T-helper 1 cell treated with Interleukin-12 subunit alpha and Interleukin-12 subunit beta and Interleukin-4 antibody, amounts not matched to agents 30 μg/mL and 1 μg/mL, for 36 hours (primary cell): ENCODE data around the gene UAP1.

Experiments
- H3K27ac Mint-ChIP-seq: one replicate; pipeline ENCODE4 v1.8.0; 2021; ENCODE audit warnings: mild to moderate bottlenecking, mixed read lengths
- H3K27me3 Mint-ChIP-seq: one replicate; pipeline ENCODE4 v1.8.0; 2021; ENCODE audit warnings: low read depth, mixed read lengths
- H3K36me3 Mint-ChIP-seq: one replicate; pipeline ENCODE4 v1.8.0; 2021; ENCODE audit warnings: low read depth, mixed read lengths
- H3K4me1 Mint-ChIP-seq: one replicate; pipeline ENCODE4 v1.8.0; 2021; ENCODE audit warnings: low read depth, mixed read lengths
- H3K4me3 Mint-ChIP-seq: one replicate; pipeline ENCODE4 v1.8.0; 2021; ENCODE audit warnings: mild to moderate bottlenecking, moderate library complexity, mixed read lengths
- H3K9me3 Mint-ChIP-seq: one replicate; pipeline ENCODE4 v1.8.0; 2021; ENCODE audit warnings: mixed read lengths

UAP1 gene

GRCh38 chr1:162617513-162617912 is 56.0 kb downstream of the UAP1 start:
- Mint-ChIP-seq H3K27ac (no peak overlapping the region), H3K36me3 (peaks cover 2% of the 10 kb centered on the region), H3K9me3 (peaks cover 19% of the 10 kb centered on the region), H3K27me3 (peaks cover 4% of the 10 kb centered on the region), H3K4me3 (no peak overlapping the region), H3K4me1 (no peaks in the 10 kb centered on the region)

GRCh38 chr1:162619076-162619475 is 57.6 kb downstream of the UAP1 start:
- no peaks in the 10 kb centered on the region for H3K4me1 Mint-ChIP-seq
- H3K4me3 Mint-ChIP-seq: no peak overlapping the region
- no peak overlapping the region for H3K27ac Mint-ChIP-seq
- peaks cover 2% of the 10 kb centered on the region for H3K36me3 Mint-ChIP-seq
- H3K9me3 Mint-ChIP-seq: peaks cover 19% of the 10 kb centered on the region
- peaks cover 4% of the 10 kb centered on the region for H3K27me3 Mint-ChIP-seq

GRCh38 chr1:162621256-162621655 is 59.7 kb downstream of the UAP1 start:
- Mint-ChIP-seq H3K27me3 (no peaks in the 10 kb centered on the region), H3K4me1 (no peaks in the 10 kb centered on the region), H3K36me3 (no peaks in the 10 kb centered on the region), H3K27ac (no peak overlapping the region), H3K4me3 (no peak overlapping the region), H3K9me3 (peaks cover 15% of the 10 kb centered on the region)

- no peak overlapping the region for H3K4me3 Mint-ChIP-seq
- H3K36me3 Mint-ChIP-seq: no peaks in the 10 kb centered on the region
- H3K9me3 Mint-ChIP-seq: no peaks in the 10 kb centered on the region
Measured at GRCh38 chr1:162625679-162626078, 64.2 kb downstream of the UAP1 start.

GRCh38 chr1:162626094-162626493 is 64.6 kb downstream of the UAP1 start:
- Mint-ChIP-seq H3K9me3 (no peaks in the 10 kb centered on the region), H3K4me1 (peaks cover 4% of the 10 kb centered on the region), H3K4me3 (no peak overlapping the region), H3K27ac (no peak overlapping the region), H3K36me3 (no peaks in the 10 kb centered on the region), H3K27me3 (peaks cover 14% of the 10 kb centered on the region)

More at GRCh38 chr1:162625679-162626078, 64.2 kb downstream of the UAP1 start:
- Mint-ChIP-seq H3K4me1 (peaks cover 4% of the 10 kb centered on the region), H3K27ac (no peak overlapping the region), H3K27me3 (peaks cover 10% of the 10 kb centered on the region)

GRCh38 chr1:162626761-162627160 is 65.2 kb downstream of the UAP1 start:
- H3K4me1 Mint-ChIP-seq: peaks cover 4% of the 10 kb centered on the region
- H3K9me3 Mint-ChIP-seq: no peaks in the 10 kb centered on the region
- H3K4me3 Mint-ChIP-seq: no peak overlapping the region
- H3K27ac Mint-ChIP-seq: no peak overlapping the region
- peaks cover 19% of the 10 kb centered on the region for H3K27me3 Mint-ChIP-seq
- H3K36me3 Mint-ChIP-seq: no peaks in the 10 kb centered on the region

GRCh38 chr1:162627662-162628296 is 66.3 kb downstream of the UAP1 start:
- peaks cover 19% of the 10 kb centered on the region for H3K27me3 Mint-ChIP-seq
- no peaks in the 10 kb centered on the region for H3K36me3 Mint-ChIP-seq

GRCh38 chr1:162629077-162629627 is 67.6 kb downstream of the UAP1 start:
- Mint-ChIP-seq H3K9me3 (no peaks in the 10 kb centered on the region), H3K4me3 (no peak overlapping the region)

More at GRCh38 chr1:162627662-162628296, 66.3 kb downstream of the UAP1 start:
- H3K4me1 Mint-ChIP-seq: peaks cover 4% of the 10 kb centered on the region
- H3K27ac Mint-ChIP-seq: no peak overlapping the region
- no peak overlapping the region for H3K4me3 Mint-ChIP-seq
- H3K9me3 Mint-ChIP-seq: no peaks in the 10 kb centered on the region

GRCh38 chr1:162629651-162630050 is 68.1 kb downstream of the UAP1 start:
- Mint-ChIP-seq H3K36me3 (no peaks in the 10 kb centered on the region), H3K9me3 (no peaks in the 10 kb centered on the region), H3K27me3 (peaks cover 19% of the 10 kb centered on the region), H3K27ac (no peak overlapping the region), H3K4me1 (peaks cover 5% of the 10 kb centered on the region), H3K4me3 (no peak overlapping the region)

More at GRCh38 chr1:162629077-162629627, 67.6 kb downstream of the UAP1 start:
- H3K27me3 Mint-ChIP-seq: peaks cover 19% of the 10 kb centered on the region
- H3K4me1 Mint-ChIP-seq: peaks cover 5% of the 10 kb centered on the region
- no peak overlapping the region for H3K27ac Mint-ChIP-seq
- H3K36me3 Mint-ChIP-seq: no peaks in the 10 kb centered on the region

GRCh38 chr1:162631546-162632191 is 70.1 kb downstream of the UAP1 start:
- Mint-ChIP-seq H3K27ac (no peak overlapping the region), H3K9me3 (no peaks in the 10 kb centered on the region), H3K4me3 (no peak overlapping the region), H3K36me3 (no peaks in the 10 kb centered on the region), H3K4me1 (peaks cover 5% of the 10 kb centered on the region), H3K27me3 (peaks cover 23% of the 10 kb centered on the region)

GRCh38 chr1:162632217-162632666 is 70.7 kb downstream of the UAP1 start, which contains the start of gene DDR2:
Gene DDR2 (plus strand): TSS chr1:162632464. CDS start chr1:162719064, 86,600 bp downstream.
- Mint-ChIP-seq H3K4me1 (peaks cover 2% of the 10 kb centered on the region), H3K9me3 (no peaks in the 10 kb centered on the region), H3K4me3 (no peak within 1 kb of the TSS), H3K27ac (no peak within 1 kb of the TSS), H3K27me3 (peaks cover 24% of the 10 kb centered on the region), H3K36me3 (no peaks in the 10 kb centered on the region)

- Mint-ChIP-seq H3K27ac (no peak overlapping the region), H3K36me3 (no peaks in the 10 kb centered on the region), H3K27me3 (peaks cover 24% of the 10 kb centered on the region)
Measured at GRCh38 chr1:162632698-162633080, 71.2 kb downstream of the UAP1 start.

GRCh38 chr1:162633081-162633762 is 71.7 kb downstream of the UAP1 start:
- Mint-ChIP-seq H3K36me3 (no peaks in the 10 kb centered on the region), H3K27ac (no peak overlapping the region), H3K27me3 (peaks cover 24% of the 10 kb centered on the region), H3K4me3 (no peak overlapping the region), H3K4me1 (peaks cover 1% of the 10 kb centered on the region), H3K9me3 (no peaks in the 10 kb centered on the region)

More at GRCh38 chr1:162632698-162633080, 71.2 kb downstream of the UAP1 start:
- Mint-ChIP-seq H3K4me1 (peaks cover 1% of the 10 kb centered on the region), H3K9me3 (no peaks in the 10 kb centered on the region), H3K4me3 (no peak overlapping the region)

GRCh38 chr1:162635418-162635817 is 73.9 kb downstream of the UAP1 start:
- Mint-ChIP-seq H3K27me3 (peaks cover 14% of the 10 kb centered on the region), H3K9me3 (no peaks in the 10 kb centered on the region), H3K4me1 (peaks cover 1% of the 10 kb centered on the region), H3K36me3 (no peaks in the 10 kb centered on the region), H3K27ac (no peak overlapping the region), H3K4me3 (no peak overlapping the region)
